Stimulated activated CD8-positive, alpha-beta memory T cell treated with anti-CD3 and anti-CD28 coated beads, Interleukin-12 subunit alpha, Interleukin-12 subunit beta, amount 100 ng/mL, for 24 hours (primary cell): ENCODE data around the gene RFX4.

Experiments used
- DNase-seq: peaks from one replicate; pipeline ENCODE4 v3.0.0-alpha.2; 2020; ENCODE audit errors: extremely low read depth

The RFX4 gene

DNA sequence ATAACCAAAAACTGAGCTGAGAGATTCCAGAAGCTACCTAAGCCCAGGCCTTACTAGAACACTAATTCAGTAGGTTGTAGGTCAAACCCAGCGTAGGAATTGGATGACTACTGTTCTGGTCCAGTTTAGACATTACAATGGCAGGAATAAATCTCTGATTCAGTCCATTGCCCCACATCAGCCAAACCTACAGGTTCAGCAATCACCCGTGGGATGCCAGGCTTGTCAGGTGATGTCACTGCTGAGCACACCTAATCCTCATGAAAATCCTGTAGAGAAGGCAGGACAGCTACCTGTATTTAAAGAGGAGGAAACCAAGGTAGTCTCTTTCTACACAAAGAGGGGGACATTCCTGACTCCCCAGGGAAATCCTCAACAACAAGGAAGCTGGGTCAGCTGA is 63.7 kb downstream of the RFX4 start:
- no peak for DNase-seq

DNA sequence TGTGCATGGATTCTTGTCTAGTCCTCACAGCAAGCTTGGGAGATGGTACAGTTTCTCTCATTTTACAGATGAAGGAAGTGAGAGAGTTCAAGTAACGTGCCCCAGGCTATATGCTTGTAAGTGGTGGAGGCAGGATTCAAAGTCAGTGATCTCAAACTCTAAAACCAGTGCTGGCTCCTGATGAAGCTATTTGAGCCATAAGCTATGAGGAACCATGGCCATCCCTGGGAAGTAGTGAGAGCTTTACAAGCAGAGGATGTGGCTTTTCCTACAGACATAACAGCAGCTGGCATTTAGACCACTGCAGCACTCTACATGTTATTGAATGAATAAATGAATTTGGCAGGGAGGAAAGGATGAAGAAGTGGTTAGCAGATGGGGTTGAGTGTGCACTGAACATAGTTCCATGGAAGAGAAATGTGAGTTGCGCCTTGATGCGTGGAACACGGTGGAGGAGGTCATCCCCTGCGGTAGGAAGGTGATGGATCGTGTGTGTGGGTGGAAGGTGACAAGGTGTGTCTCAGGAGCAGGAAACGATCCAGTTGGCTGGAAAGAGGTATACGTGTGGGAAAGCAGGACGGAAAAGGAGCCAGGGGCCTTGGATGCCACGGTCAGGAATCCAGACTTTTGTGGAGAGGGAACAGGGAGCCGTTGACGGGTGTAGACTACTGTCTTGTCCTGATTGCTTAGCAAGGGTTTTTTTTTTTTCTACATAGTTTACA is 65.2 kb downstream of the RFX4 start:
- no peak for DNase-seq

DNA sequence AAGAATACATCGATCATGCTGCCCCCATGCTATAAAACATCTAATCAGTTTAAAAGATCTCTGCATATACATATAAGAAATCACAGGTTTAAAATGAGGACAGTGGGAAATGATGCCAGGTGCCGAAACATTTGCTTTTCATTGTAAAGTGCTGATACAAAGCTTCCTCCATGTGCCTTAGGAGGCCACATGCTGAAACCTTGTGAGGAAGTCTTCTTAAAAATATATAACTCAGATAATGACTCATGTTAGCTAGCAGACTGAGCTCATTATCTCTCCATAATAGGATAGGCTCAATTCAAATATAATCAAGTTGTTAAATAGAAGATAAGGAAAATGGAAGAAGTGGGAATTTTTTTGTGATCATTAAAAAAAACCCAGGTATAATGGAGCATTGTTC is 65.9 kb downstream of the RFX4 start:
- no peak for DNase-seq

DNA sequence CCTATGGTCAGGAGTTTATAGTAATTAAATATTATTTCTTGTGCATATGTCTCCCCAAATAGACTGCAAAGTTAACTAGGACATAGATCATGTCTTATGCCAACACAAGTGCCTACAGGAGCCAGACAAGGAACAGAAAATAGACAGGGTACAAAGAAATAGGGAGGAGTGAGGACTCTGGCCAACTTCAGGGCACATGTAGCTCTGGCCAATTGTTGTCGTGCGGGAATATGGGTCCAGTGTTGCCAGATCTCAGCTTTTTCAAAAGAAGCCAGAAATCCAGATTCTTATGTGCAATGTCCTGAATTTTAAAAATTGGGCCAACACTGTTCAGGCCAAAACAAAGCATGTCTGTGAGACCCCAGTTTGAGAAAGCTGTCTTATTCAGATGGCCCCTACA is 68.7 kb downstream of the RFX4 start:
- no peak for DNase-seq

DNA sequence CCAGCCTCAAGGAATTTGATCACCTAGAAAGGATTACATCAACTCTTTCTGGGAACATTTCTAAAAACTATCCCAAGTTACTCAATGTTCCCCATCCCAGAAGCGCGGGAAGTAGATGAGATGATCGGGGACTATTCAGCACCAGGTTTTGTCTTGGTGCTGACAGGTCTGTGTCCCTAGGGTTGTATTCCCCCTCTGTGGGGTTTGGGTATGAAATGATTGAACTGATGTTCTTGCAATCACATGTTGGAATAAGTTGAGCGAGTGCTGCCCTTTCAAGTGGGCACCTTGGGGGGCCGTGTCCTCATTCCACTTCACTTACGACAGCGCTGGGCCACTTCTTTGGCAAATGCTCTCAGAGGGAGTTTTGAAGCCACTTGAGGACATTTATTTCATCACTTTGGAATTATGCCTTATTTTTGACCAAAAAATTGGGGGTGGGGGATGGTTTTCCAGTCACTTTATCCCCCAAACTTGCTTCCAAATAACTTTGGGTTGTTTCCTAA is 69.8 kb downstream of the RFX4 start:
- no peak for DNase-seq

DNA sequence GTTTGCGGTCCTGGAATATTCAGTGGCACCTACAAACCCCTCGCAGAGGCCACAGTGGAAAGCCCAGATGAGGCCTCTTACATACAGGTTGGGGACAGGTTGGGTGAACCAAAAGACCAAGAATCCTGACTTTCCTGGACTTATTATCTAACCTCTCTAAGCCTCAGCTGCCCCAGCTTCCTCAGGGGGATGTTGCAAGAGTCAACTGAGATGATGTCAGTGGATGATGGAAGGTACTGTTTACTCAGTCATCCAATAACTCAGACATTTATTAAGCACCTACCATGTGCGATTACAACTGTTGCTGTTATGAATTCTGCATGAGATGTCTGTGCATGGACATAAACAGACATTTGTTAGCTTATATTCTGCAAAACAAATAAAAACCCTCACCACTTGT is 72.8 kb downstream of the RFX4 start:
- DNase-seq = no peak

DNA sequence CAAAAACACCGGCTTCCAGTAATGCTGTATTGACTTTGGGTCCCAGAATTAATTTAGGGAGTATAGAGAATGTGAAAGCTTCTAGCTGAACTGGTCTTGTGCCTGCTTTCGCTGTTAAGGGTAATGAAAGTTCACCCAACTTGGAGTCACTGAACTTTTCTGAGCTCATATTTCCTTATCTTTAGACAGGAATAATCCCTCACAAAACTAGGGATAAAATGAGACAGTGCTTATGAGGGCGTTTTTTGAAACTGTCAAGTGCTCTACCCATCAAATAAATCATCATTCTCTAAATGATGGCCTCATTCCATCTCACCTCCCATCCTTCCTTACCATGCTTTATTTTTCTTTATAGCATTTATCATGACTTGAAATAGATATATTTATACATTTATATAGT is 74.7 kb downstream of the RFX4 start:
- no peak for DNase-seq

DNA sequence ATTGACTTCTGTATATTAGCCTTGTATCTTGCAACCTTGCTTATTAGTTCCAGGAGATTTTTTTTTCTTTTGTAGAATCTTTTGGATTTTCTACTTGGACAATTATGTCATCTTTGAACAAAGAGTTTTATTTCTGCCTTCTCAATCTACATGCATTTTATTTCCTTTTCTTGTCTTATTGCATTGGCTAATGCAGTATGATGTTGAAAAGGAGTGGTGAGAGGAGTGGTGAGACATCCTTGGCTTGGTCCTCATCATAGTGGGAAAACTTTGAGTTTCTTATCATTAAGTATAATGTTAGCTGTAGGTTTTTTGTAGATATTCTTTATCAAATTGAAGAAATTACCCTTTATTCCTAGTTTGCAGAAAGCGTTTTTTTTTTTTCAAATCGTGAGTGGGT is 80.6 kb downstream of the RFX4 start:
- DNase-seq = no peak

DNA sequence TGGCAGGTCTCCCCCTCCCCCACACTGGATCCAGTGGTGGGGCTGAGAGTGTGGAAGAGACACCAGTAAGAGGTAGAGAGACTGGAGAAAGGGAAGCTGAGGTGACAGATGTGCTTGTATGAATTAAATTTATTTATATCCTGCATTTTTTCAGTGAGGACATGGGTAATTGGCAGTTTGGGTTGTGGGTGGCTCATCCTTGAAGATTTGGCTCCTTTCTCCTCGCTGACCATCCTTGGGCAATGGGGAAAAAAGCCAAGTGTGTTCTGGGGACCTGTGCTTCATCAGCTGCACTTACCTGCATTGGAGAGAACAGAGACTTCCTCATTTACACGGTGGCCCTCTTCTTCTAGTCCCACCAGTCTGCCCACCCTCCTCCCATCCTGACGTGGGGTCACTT is 86.4 kb downstream of the RFX4 start:
- no peak for DNase-seq

DNA sequence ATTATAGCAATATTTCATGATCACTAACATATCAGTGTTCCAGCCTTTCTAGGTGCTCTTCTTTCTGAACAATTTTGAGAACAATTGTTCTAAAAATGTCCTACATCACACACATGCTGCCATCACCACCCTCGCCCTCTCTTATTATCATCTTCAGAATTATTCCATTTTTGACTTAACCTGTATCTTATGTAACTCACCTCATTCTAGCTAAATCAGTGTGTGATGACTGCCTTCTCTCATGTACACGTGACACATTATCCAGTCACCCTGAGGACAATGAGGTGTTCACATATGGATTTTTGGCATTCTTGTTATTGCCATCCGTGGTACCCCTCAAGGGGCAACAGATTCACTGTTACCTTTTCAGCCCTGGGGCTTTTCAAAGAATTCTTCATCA is 87.3 kb downstream of the RFX4 start:
- DNase-seq = no peak

DNA sequence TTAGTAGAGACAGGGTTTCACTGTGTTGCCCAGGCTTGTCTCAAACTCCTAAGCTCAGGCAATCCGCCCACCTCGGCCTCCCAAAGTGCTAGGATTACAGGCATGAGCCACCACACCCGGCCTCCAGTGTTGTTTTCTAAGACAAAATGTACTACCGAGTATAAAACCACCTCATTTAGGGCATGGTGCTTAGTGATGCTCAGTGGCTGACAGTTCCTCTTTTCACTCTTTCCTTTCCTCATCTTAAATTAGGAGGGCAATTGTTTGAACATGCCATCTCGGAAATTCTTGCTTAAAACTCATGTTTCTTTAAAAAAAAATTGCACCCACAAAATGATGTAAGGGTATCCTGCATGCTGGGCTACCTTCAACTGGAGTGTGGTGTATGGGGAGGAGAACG is 89.0 kb downstream of the RFX4 start:
- DNase-seq = no peak

DNA sequence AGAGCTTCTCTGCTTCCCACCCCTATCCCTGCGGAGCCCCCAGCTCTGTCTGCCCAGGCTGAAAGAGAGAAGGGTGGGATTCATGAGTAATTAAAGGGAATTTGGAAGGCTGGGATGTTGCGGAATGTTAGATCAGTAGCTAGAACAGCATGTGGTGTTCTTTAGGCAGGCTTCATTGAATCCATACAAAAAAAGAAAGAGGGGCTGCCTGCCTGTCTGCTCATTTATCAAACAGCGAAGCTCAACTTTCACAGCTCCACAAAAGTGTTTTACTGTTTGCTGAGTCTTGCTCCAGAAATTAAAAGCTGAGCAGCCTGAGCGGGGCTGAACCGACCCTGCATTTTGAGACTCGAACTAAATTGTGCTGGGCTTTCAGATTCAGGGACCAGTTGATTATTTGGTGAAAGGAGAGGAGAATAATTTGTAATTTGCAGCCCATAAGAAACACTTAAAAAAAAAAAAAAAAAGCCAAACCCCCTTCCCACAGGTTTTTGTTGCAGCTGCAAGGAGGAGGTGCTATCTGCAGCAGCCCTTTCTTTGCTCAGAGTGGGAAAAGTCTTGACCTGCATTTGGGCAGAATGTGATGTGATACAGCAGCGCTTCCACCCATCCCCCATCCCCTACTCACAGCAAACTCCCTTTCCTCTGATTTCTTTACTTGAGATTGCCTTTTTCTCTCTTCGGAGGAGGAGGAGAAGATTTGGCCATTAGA is 89.7 kb downstream of the RFX4 start:
- DNase-seq = no peak

DNA sequence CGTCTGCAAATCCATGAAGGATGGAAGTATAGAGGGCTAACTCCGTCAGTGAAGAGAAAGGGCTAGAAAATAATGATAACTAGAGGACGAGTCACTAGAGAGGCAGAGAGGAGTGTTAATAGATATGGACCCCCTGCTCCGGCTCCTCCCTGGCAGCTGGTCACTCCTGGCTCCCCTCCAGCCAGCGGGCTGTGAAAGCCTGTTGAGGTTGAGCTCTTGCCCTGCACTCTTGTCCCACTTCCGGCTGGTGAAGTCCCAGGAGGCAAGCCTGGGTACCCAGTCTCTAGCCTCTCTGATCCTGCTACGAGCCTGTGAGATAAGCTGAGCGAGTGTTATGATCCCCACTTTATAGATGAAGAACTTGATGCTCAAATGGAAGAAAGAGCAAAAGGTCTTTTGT is 90.3 kb downstream of the RFX4 start:
- DNase-seq = no peak

DNA sequence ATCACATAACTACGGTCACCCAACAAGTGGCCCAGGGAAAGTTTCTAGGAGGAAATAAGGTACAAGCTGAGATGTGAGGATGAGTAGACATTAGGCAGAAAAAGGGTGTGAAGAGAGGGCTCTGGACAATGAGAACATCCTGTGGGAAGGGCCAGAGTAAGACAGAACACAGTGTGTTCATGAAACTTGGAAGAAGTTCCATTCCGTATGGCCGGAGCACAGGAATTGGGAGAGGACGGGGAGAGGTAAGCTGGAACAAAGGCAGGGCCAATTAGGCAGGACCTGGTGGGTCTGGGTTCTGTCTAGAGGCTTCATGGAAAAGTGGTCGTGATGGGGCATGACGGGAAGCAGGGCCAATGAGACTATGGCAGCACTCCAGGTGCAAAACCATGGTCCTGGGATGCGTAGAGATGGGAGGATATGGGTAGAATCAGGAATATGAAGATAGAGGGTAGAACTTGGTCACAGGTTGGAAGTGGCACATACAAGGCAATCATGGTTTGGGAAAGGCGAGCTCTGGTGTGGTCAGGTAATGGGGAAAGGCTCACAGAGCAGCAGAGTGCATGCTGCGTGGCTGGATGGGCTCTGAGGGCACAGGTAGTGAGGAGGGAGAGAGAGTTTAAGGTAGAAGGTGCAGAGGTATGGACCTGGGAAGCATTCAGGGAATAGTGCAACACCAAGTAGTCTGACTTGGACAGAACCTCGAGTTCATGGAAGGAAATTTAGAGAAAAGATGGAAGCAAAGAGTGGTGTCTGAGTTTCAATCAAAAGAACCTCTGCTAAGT is 93.0 kb downstream of the RFX4 start:
- DNase-seq = no peak

DNA sequence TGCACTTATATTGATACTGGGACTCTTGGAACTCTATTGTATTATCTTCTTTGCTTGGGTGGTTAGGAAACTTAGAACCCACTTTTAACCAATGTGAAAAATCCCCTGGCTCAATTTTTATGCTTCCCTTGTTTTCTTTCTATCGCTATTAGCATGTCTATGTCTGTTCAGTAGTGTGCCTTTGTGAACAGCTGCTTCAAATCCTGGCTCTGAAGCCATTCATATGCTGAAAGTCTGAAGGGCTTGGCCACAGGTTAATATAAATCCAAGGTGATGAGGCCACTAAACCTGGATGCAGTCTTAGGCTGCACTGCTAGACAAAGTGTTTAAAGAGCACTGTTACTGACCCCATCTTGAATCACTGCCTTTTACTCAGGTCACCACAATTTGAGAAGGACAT is 96.8 kb downstream of the RFX4 start:
- no peak for DNase-seq

DNA sequence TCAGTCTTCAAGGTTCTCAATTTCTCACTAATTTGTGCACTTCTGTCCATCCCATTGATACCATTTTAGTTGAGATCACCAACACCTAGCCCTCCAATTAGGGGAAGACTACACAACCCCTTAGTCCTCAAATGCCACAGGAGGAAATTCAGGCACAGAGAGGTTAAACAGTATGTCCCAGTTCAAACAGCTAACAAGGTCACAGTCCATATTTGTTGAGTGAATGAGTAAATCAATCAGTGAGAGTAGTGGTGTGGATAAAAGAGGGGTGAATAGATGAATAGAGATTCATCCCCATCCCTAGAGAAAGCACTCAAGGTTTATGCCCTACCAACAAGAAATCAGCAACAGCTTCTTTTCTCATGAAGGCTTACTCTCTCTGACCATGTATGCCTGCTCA is 97.5 kb downstream of the RFX4 start:
- DNase-seq = no peak

DNA sequence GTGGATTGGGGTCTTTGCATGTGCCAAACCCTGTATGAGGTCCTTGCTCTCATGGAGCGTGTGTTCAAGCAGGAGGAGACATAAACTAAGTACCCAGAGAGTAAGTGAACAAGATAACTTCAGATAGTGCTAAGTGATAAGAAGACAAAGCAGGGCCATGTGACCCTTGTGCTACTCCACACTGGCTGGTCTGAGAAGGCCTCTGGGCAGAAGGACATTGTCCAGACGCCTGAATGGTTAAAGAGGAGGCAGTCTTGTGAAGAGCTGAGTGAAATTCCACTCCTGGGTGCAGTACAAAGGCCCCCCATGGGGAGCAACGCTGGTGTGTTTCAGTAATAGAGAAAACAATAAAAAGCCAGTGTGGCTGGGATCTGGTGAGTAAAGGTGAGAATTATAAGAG is 98.4 kb downstream of the RFX4 start:
- DNase-seq = no peak

DNA sequence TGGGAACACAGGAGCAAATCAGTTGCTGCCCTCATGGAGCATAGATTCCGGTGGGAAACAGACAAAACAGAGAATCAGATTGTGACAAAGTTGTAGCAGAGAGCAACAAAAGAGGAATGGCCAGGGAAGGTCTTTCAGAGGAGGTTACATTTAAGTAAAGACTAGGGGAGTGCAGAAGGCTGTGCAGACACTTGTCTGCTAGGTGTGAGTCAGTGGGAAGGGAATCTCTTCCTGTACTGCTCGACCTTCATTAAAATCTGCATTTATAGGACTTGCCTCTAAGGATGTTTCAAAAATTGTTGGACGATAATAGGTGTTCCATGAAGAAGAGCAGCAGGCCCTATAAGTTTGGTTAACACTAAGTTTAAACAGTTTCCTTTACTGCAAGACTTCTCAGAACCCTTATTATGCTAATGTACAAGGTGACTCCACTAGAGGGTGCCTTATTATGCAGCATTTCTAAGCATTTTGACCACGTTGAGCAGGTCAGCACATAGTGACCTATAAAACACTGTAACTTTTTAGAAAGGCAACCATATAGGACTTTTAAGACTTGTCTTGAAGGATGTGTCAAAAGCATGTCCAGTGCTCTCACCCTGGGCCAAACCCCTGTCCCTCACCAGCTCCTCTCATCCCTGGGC is 99.9 kb downstream of the RFX4 start:
- no peak for DNase-seq

DNA sequence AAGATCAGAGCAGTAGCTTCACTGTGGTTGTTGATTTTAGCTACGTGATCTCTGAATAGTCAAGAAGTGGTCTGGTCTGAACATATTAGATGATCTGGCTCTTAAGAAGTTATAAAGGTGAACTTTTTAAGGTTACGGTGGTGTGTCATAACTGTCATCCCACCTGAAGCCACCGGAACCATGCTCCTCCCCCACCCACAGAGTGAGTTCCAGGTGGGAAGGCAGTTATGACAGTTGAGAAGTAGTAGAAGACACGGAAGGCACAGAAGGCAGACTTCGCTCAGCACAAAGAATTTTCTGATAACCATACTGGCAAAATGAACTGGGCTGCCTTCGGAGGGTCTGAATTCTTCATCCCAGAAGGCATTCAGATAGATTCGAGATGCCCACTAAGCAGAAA is 101.7 kb downstream of the RFX4 start:
- DNase-seq = no peak

DNA sequence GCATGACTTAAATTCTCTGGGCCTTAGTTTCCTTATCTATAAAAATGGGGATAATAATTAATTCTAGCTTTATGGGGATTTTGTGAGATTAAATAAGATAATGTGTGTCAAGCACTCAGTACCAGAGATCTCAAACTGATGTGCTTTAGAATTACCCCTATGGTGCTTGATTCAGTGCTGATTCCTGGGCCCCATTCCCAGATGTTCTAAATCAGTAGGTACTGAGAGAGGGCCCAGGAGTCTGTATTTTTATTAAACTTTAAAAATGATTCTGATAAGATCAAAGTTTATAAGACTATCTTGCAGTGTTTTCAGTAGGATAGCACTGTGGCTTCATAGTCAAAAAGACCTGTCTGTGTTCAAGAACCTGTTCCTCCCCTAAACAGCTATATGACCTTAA is 102.6 kb downstream of the RFX4 start:
- no peak for DNase-seq

DNA sequence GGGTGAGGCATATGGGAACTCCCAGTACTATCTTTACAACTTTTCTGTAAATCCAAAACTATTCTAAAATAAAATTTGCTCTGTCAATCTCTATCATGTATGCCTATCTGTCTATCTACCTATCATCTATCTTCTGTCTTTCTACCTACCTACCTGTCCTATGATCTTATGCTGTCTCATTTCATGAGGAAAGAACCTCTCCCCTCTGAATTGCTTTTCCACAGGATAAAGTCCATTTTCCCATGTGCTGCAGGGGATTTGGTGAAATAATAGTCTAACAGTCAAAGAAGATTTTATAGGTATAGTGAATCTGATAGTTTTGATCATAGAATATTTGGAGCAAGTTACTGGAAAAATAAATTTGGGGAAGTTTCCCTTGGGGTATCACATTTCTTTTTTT is 104.9 kb downstream of the RFX4 start:
- no peak for DNase-seq

DNA sequence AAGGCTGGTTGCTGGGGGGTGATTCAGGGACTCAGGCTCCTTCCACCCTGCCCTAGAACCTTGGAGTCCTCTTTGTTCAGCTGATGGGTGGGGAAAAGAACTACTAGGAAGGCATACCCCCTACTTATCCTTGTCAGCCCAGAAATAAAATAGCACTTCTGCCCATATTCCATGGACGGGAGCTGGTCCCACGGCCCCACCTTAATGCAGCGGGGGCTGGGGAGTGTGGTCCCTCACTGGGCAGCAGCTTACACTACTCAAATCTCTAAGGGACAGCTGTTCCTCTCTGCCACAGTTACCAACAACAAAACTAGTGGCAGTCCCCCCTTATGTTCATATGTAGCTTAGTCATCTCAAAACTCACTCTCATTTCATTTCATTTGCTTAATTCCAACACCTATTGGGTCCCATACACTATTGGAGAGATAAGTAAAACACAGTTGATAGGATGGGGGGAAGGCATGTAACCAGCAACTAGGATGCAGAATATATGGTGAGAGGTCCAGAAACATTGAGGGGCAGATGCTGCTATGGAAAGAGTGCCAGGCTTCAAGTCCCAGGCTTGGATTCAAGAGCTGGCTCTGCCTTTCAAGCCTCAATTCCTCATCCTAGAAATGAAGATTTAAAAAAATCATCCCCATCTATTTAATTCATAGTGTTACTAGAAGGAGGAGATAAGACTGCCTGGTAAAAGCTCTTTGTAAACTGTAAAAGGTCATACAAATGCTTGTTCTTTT is 107.9 kb downstream of the RFX4 start:
- no peak for DNase-seq
